ENCODE measurements around the gene CCDC169.
"Not testable (repeated sequence)": the region's sequence is repeated elsewhere in the genome, so short reads cannot be mapped to it uniquely, and the experiment has no call there.

The CCDC169 gene

GRCh38 chr13:36332255-36332654 is 34.6 kb upstream of the CCDC169 start:
- H3K9me3 ChIP-seq (replicated peaks in 1 of 2; ENCODE audit: control insufficient read depth in 2 of 2, insufficient read depth in 1 of 2, low read depth in 1 of 2, low read length in 2 of 2); DNase-seq (ENCODE audit: low spot score); H3K4me2 ChIP-seq (ENCODE audit: insufficient read depth, low read length, poor library complexity, severe bottlenecking); H2BK12ac ChIP-seq (ENCODE audit: low read length); H3K4ac ChIP-seq (ENCODE audit: low read length); H2BK15ac ChIP-seq (ENCODE audit: low read length); H3K23ac ChIP-seq (ENCODE audit: low read depth, low read length, poor library complexity); H3K4me1 ChIP-seq (ENCODE audit: control insufficient read depth in 2 of 2, insufficient read depth in 1 of 2, low read depth in 1 of 2, low read length in 2 of 2); H3K14ac ChIP-seq (ENCODE audit: low read length); H2BK5ac ChIP-seq (ENCODE audit: low read length); H3K9ac ChIP-seq (ENCODE audit: low read depth, low read length, poor library complexity); H4K91ac ChIP-seq (ENCODE audit: low read depth, low read length, poor library complexity); H3K27ac ChIP-seq (replicated peaks; ENCODE audit: low read length); H3K4me3 ChIP-seq (ENCODE audit: low read length in 2 of 2); H3K18ac ChIP-seq (ENCODE audit: low read length); H3K27me3 ChIP-seq (ENCODE audit: control insufficient read depth in 3 of 3, insufficient read depth in 3 of 3, low read depth in 1 of 3, low read length in 3 of 3); H3K79me1 ChIP-seq (ENCODE audit: low read depth, low read length); H2AK5ac ChIP-seq (ENCODE audit: low read depth, low read length); H2BK120ac ChIP-seq (ENCODE audit: low read depth, low read length); H2AFZ ChIP-seq (ENCODE audit: low read length); H4K8ac ChIP-seq (ENCODE audit: low read depth, low read length): not testable (repeated sequence)
- peaks cover 1 to 95% of the 10 kb centered on the region in 2 donors for H3K36me3 ChIP-seq (replicated peaks in 1 of 2; ENCODE audit: control insufficient read depth in 2 of 2, insufficient read depth in 2 of 2, low read length in 2 of 2)

- Histone ChIP-seq H2BK120ac (ENCODE audit: low read depth, low read length) (no peak overlapping the region), H3K79me1 (ENCODE audit: low read depth, low read length) (peaks cover 3% of the 10 kb centered on the region), H3K27ac (replicated peaks; ENCODE audit: low read length) (no peak overlapping the region), H3K9me3 (replicated peaks in 1 of 2; ENCODE audit: control insufficient read depth in 2 of 2, insufficient read depth in 1 of 2, low read depth in 1 of 2, low read length in 2 of 2) (no peaks in the 10 kb centered on the region), H3K4me1 (ENCODE audit: control insufficient read depth in 2 of 2, insufficient read depth in 1 of 2, low read depth in 1 of 2, low read length in 2 of 2) (no peaks in the 10 kb centered on the region), H2AK5ac (ENCODE audit: low read depth, low read length) (no peak overlapping the region), H3K36me3 (replicated peaks in 1 of 2; ENCODE audit: control insufficient read depth in 2 of 2, insufficient read depth in 2 of 2, low read length in 2 of 2) (peaks cover 1 to 97% of the 10 kb centered on the region in 2 donors), H3K4me2 (ENCODE audit: insufficient read depth, low read length, poor library complexity, severe bottlenecking) (no peak overlapping the region), H2BK5ac (ENCODE audit: low read length) (no peak overlapping the region), H3K4ac (ENCODE audit: low read length) (no peak overlapping the region), H3K23ac (ENCODE audit: low read depth, low read length, poor library complexity) (no peak overlapping the region), H3K14ac (ENCODE audit: low read length) (no peak overlapping the region), H3K27me3 (ENCODE audit: control insufficient read depth in 3 of 3, insufficient read depth in 3 of 3, low read depth in 1 of 3, low read length in 3 of 3) (no peaks in the 10 kb centered on the region), H2BK15ac (ENCODE audit: low read length) (no peak overlapping the region), H4K8ac (ENCODE audit: low read depth, low read length) (no peak overlapping the region), H4K91ac (ENCODE audit: low read depth, low read length, poor library complexity) (no peak overlapping the region), H3K9ac (ENCODE audit: low read depth, low read length, poor library complexity) (no peak overlapping the region), H3K4me3 (ENCODE audit: low read length in 2 of 2) (no peak overlapping the region), H2AFZ (ENCODE audit: low read length) (no peak overlapping the region), H3K18ac (ENCODE audit: low read length) (no peak overlapping the region), H2BK12ac (ENCODE audit: low read length) (no peak overlapping the region)
- DNase-seq (ENCODE audit: low spot score) = no peak
- no CpG with 5 or more reads among the region's 4 CpGs for WGBS, 2 donors (ENCODE audit: extremely low coverage in 2 of 2, insufficient read length in 2 of 2, insufficient replicate concordance in 1 of 2)
Observed at GRCh38 chr13:36331280-36331679, 33.7 kb upstream of the CCDC169 start.

- WGBS, 2 donors (ENCODE audit: extremely low coverage in 2 of 2, insufficient read length in 2 of 2, insufficient replicate concordance in 1 of 2) = no CpG with 5 or more reads among the region's 4 CpGs
- Histone ChIP-seq H3K4me3 (ENCODE audit: low read length in 2 of 2) (no peak overlapping the region), H4K91ac (ENCODE audit: low read depth, low read length, poor library complexity) (no peak overlapping the region), H2BK120ac (ENCODE audit: low read depth, low read length) (no peak overlapping the region), H2AK5ac (ENCODE audit: low read depth, low read length) (no peak overlapping the region), H2AFZ (ENCODE audit: low read length) (no peak overlapping the region), H2BK15ac (ENCODE audit: low read length) (no peak overlapping the region), H4K8ac (ENCODE audit: low read depth, low read length) (no peak overlapping the region), H3K36me3 (replicated peaks in 1 of 2; ENCODE audit: control insufficient read depth in 2 of 2, insufficient read depth in 2 of 2, low read length in 2 of 2) (peaks cover 2 to 98% of the 10 kb centered on the region in 2 donors), H3K27ac (replicated peaks; ENCODE audit: low read length) (no peak overlapping the region), H3K79me1 (ENCODE audit: low read depth, low read length) (peaks cover 1% of the 10 kb centered on the region), H3K4me2 (ENCODE audit: insufficient read depth, low read length, poor library complexity, severe bottlenecking) (no peak overlapping the region), H2BK12ac (ENCODE audit: low read length) (no peak overlapping the region), H3K9ac (ENCODE audit: low read depth, low read length, poor library complexity) (no peak overlapping the region), H3K14ac (ENCODE audit: low read length) (no peak overlapping the region), H3K23ac (ENCODE audit: low read depth, low read length, poor library complexity) (no peak overlapping the region), H2BK5ac (ENCODE audit: low read length) (no peak overlapping the region), H3K27me3 (ENCODE audit: control insufficient read depth in 3 of 3, insufficient read depth in 3 of 3, low read depth in 1 of 3, low read length in 3 of 3) (no peaks in the 10 kb centered on the region), H3K18ac (ENCODE audit: low read length) (no peak overlapping the region), H3K4ac (ENCODE audit: low read length) (no peak overlapping the region), H3K9me3 (replicated peaks in 1 of 2; ENCODE audit: control insufficient read depth in 2 of 2, insufficient read depth in 1 of 2, low read depth in 1 of 2, low read length in 2 of 2) (no peaks in the 10 kb centered on the region), H3K4me1 (ENCODE audit: control insufficient read depth in 2 of 2, insufficient read depth in 1 of 2, low read depth in 1 of 2, low read length in 2 of 2) (peaks cover 0 to 1% of the 10 kb centered on the region in 2 donors)
- DNase-seq (ENCODE audit: low spot score) = no peak
Observed at GRCh38 chr13:36329361-36329760, 31.7 kb upstream of the CCDC169 start.

- no peak overlapping the region for H2BK120ac ChIP-seq (ENCODE audit: low read depth, low read length)
- no peak overlapping the region for H2BK15ac ChIP-seq (ENCODE audit: low read length)
- no peak overlapping the region for H3K14ac ChIP-seq (ENCODE audit: low read length)
- H2AFZ ChIP-seq (ENCODE audit: low read length) = no peak overlapping the region
- H3K27ac ChIP-seq (replicated peaks; ENCODE audit: low read length) = no peak overlapping the region
- no peak overlapping the region for H3K18ac ChIP-seq (ENCODE audit: low read length)
- H3K4me2 ChIP-seq (ENCODE audit: insufficient read depth, low read length, poor library complexity, severe bottlenecking) = no peak overlapping the region
- H2BK12ac ChIP-seq (ENCODE audit: low read length) = no peak overlapping the region
- no peak overlapping the region for H3K9ac ChIP-seq (ENCODE audit: low read depth, low read length, poor library complexity)
- peaks cover 1% of the 10 kb centered on the region for H3K79me1 ChIP-seq (ENCODE audit: low read depth, low read length)
- H3K27me3 ChIP-seq (ENCODE audit: control insufficient read depth in 3 of 3, insufficient read depth in 3 of 3, low read depth in 1 of 3, low read length in 3 of 3) = no peaks in the 10 kb centered on the region
- WGBS, 2 donors (ENCODE audit: extremely low coverage in 2 of 2, insufficient read length in 2 of 2, insufficient replicate concordance in 1 of 2) = no CpG with 5 or more reads among the region's 2 CpGs
- no peak overlapping the region for H3K4ac ChIP-seq (ENCODE audit: low read length)
- peaks cover 0 to 1% of the 10 kb centered on the region in 2 donors for H3K4me1 ChIP-seq (ENCODE audit: control insufficient read depth in 2 of 2, insufficient read depth in 1 of 2, low read depth in 1 of 2, low read length in 2 of 2)
- no peak overlapping the region for H3K4me3 ChIP-seq (ENCODE audit: low read length in 2 of 2)
- no peak overlapping the region for H2BK5ac ChIP-seq (ENCODE audit: low read length)
- no peak overlapping the region for H2AK5ac ChIP-seq (ENCODE audit: low read depth, low read length)
- no peak for DNase-seq (ENCODE audit: low spot score)
- H3K9me3 ChIP-seq (replicated peaks in 1 of 2; ENCODE audit: control insufficient read depth in 2 of 2, insufficient read depth in 1 of 2, low read depth in 1 of 2, low read length in 2 of 2) = no peaks in the 10 kb centered on the region
- no peak overlapping the region for H3K23ac ChIP-seq (ENCODE audit: low read depth, low read length, poor library complexity)
- H4K91ac ChIP-seq (ENCODE audit: low read depth, low read length, poor library complexity) = no peak overlapping the region
- no peak overlapping the region for H4K8ac ChIP-seq (ENCODE audit: low read depth, low read length)
- peaks cover 7 to 98% of the 10 kb centered on the region in 2 donors for H3K36me3 ChIP-seq (replicated peaks in 1 of 2; ENCODE audit: control insufficient read depth in 2 of 2, insufficient read depth in 2 of 2, low read length in 2 of 2)
Observed at GRCh38 chr13:36328821-36329220, 31.2 kb upstream of the CCDC169 start.

Data from neuronal stem cell (in vitro differentiated cells).